Stimulated activated CD4-positive, alpha-beta T cell treated with anti-CD3 and anti-CD28 coated beads, Interleukin-1b, Interleukin-23, amount 100 ng/mL, for 4 hours (primary cell): ENCODE results near the gene SLC49A4.

ENCODE experiments used
- DNase-seq, 2 donors: peaks; one replicate each; pipeline ENCODE4 v3.0.0-alpha.2; 2020; ENCODE audit warnings: low read depth in 2 of 2

The SLC49A4 gene

GRCh38 chr3:122786066-122786465 is 8.8 kb upstream of the SLC49A4 start:
- DNase-seq = no peak

GRCh38 chr3:122787872-122788271 is 7.0 kb upstream of the SLC49A4 start:
- no peak for DNase-seq

GRCh38 chr3:122789585-122790273 is 5.1 kb upstream of the SLC49A4 start:
- DNase-seq = no peak

- peak; percentile 77 to 83 for DNase-seq
These were observed 1.1 kb upstream of the SLC49A4 start, which contains the start of gene HSPBAP1 for GRCh38 chr3:122793568-122794416. TSS of gene HSPBAP1 (minus strand) at chr3:122793831. CDS start at chr3:122793680, 151 bp downstream.

- no peak for DNase-seq
These were observed 438 bp upstream of the SLC49A4 start for GRCh38 chr3:122794483-122794778.

GRCh38 chr3:122795674-122796195 is 866 bp downstream of the SLC49A4 start:
- DNase-seq = no peak

- DNase-seq = no peak
These were observed 2.4 kb downstream of the SLC49A4 start for GRCh38 chr3:122797291-122797690.

GRCh38 chr3:122799322-122799721 is 4.5 kb downstream of the SLC49A4 start:
- no peak for DNase-seq

- DNase-seq = no peak
These were observed 5.2 kb downstream of the SLC49A4 start for GRCh38 chr3:122800031-122800430.

GRCh38 chr3:122800706-122801237 is 5.9 kb downstream of the SLC49A4 start:
- no peak for DNase-seq

- no peak for DNase-seq
These were observed 7.5 kb downstream of the SLC49A4 start for GRCh38 chr3:122802323-122802722.

GRCh38 chr3:122803977-122804376 is 9.1 kb downstream of the SLC49A4 start:
- no peak for DNase-seq

GRCh38 chr3:122810734-122811133 is 15.9 kb downstream of the SLC49A4 start:
- DNase-seq = no peak

- no peak for DNase-seq
These were observed 21.7 kb downstream of the SLC49A4 start for GRCh38 chr3:122816587-122816986.

- no peak for DNase-seq
These were observed 29.9 kb downstream of the SLC49A4 start for GRCh38 chr3:122824465-122825381.

GRCh38 chr3:122825460-122825859 is 30.6 kb downstream of the SLC49A4 start:
- DNase-seq = no peak

- DNase-seq = no peak
These were observed 31.4 kb downstream of the SLC49A4 start for GRCh38 chr3:122826278-122826677.

- no peak for DNase-seq
These were observed 33.4 kb downstream of the SLC49A4 start for GRCh38 chr3:122828281-122828680.

GRCh38 chr3:122835590-122835989 is 40.7 kb downstream of the SLC49A4 start:
- DNase-seq = no peak

GRCh38 chr3:122843604-122844003 is 48.7 kb downstream of the SLC49A4 start:
- no peak for DNase-seq

GRCh38 chr3:122857019-122857418 is 62.1 kb downstream of the SLC49A4 start:
- DNase-seq = no peak

- no peak for DNase-seq
These were observed 63.5 kb downstream of the SLC49A4 start for GRCh38 chr3:122858373-122858772.
